Stomach (tissue), 4 donors: ENCODE data around the gene GOT1.

Experiments
- POLR2A ChIP-seq, 4 donors: fragments of 450-650 bp; IDR thresholded peaks; one replicate each; pipeline ENCODE4 v1.6.1; 2016; ENCODE audit warnings: antibody characterized with exemption in 4 of 4, control low read depth in 2 of 4, mild to moderate bottlenecking in 1 of 4, moderate library complexity in 1 of 4
- POLR2AphosphoS5 ChIP-seq, 3 donors: sonication (generic); formaldehyde crosslinking; IDR thresholded peaks; one replicate each; pipeline ENCODE4 v1.6.1; 2016; ENCODE audit warnings: antibody characterized with exemption in 3 of 3
- TF ChIP-seq, protein P1 (sequence below), 7 experiments: fragments of 450-650 bp in 4 of 7; fragments of 200-600 bp in 3 of 7; sonication (generic) in 3 of 7; IDR thresholded peaks; one replicate each; pipeline ENCODE4 v1.5.1; 2016 to 2019; ENCODE audit warnings: antibody characterized with exemption in 7 of 7, control low read depth in 2 of 7, mild to moderate bottlenecking in 1 of 7

DNA sequence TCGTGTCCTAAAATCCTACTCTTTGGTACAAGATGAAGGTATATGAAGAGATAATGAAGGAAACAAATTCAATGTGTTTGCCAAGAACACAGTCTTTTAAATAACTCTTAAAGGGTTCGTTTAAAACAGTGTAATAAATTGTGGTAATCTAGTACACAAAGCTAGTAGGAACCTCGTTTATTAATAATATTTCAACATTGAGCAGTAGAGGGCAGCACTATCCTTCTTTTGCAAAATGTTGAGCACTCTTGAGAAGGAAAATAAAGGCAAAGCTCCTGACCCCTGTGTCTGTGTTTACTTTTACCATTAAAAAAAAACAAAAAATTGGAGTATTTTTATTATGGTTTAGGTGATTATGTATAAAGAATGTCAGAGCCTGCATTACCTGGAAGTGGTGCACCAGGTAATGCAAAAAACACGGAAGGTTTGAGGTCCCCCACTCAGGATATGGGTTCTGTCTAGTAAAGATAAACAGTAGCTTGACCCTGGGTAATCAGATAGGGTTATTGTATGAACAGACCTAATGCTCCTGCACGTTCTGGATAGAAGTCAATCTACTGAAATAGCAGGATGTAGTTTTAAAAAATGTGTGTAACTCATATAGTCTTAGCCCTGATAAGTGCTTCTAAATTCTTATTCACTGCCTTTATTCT lies 5.7 kb upstream of the GOT1 start:
- TF ChIP-seq, protein P1, sequence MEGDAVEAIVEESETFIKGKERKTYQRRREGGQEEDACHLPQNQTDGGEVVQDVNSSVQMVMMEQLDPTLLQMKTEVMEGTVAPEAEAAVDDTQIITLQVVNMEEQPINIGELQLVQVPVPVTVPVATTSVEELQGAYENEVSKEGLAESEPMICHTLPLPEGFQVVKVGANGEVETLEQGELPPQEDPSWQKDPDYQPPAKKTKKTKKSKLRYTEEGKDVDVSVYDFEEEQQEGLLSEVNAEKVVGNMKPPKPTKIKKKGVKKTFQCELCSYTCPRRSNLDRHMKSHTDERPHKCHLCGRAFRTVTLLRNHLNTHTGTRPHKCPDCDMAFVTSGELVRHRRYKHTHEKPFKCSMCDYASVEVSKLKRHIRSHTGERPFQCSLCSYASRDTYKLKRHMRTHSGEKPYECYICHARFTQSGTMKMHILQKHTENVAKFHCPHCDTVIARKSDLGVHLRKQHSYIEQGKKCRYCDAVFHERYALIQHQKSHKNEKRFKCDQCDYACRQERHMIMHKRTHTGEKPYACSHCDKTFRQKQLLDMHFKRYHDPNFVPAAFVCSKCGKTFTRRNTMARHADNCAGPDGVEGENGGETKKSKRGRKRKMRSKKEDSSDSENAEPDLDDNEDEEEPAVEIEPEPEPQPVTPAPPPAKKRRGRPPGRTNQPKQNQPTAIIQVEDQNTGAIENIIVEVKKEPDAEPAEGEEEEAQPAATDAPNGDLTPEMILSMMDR (IDR thresholded peaks at IDR 0.05) = peak in 5 of 7 experiments; percentile 16 to 56 (median 41)
- TF ChIP-seq POLR2AphosphoS5 (IDR thresholded peaks at IDR 0.05) (no peak), POLR2A (IDR thresholded peaks at IDR 0.05) (no peak)
